ENCODE measurements around the gene IKBKG.

- TF ChIP-seq POLR2A (IDR thresholded peaks at IDR 0.05; ENCODE audit: low read depth, low read length) (peak; percentile 79), POLR2AphosphoS5 (IDR thresholded peaks at IDR 0.05; ENCODE audit: insufficient read depth, low read depth, low read length) (peak; percentile 67), CTCF (IDR thresholded peaks at IDR 0.05; ENCODE audit: extremely low read depth in 1 of 2, insufficient read depth in 1 of 2, low read depth in 1 of 2, low read length in 2 of 2) (no peak), JUN (IDR thresholded peaks at IDR 0.05; ENCODE audit: borderline replicate concordance, insufficient read depth, insufficient read length, low read depth) (no peak), MAX (IDR thresholded peaks at IDR 0.05; ENCODE audit: insufficient read depth, insufficient read length) (no peak), GATA2 (IDR thresholded peaks at IDR 0.05; ENCODE audit: insufficient read depth, insufficient read length, low read depth, low read length) (no peak)
These were observed 821 bp upstream of the IKBKG start, which contains the start of gene G6PD for GRCh38 chrX:154546354-154547244.

Measured in endothelial cell of umbilical vein (primary cell).